ENCODE measurements around the gene BLACAT1. TPM values are rescaled to one million over a fixed set of nuclear protein-coding genes. Genes with fewer than 3 reads are reported as not detected.

Gene BLACAT1
- total RNA-seq, 1 experiment from 2014 or later: 0.31 TPM

DNA sequence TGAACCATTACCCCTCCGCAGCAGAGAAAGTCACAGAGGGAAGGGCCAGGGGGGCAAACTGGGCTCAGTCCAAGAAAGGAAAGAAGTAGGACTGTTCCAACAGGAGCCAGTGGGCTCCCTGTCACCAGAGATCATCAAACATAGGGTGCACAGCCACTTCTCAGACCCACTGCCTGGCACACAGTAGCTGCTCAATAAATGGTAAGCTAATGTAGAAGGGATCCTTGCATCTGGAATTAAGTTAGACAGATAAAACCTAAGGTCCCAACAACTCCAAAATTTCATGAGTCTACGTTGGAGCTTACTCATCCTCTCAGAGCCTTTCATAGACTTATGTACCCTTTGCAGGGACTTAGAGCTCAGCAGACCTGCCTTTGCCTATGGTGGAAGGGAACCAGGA is 3.5 kb downstream of the BLACAT1 start:
- ChIA-PET POLR2A (interaction anchor here (0.6 kb wide), 1 partner anchor 23 kb away, joined by 5 read pairs; no protein-coding TSS in a partner anchor), CTCF (no interaction called here)

DNA sequence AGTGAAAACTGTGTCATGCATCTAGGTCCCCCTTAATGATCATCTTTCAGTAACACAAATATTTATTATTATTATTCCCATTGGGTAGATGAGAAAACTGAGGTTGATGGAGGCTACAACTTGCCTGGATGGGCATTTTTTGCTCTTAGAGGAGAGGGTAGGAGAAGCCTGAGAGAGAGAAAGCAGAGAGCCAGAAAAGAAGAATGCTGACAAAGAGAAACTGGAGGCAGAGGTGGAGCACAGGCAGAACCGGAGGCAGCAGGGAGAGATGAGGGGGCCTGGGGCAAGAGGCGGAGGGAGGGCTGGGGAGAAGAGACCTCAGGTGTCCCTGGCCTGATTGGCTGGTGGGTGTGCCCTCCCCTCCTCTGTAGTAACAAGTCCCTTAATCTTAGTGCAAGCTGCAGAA is 4.1 kb downstream of the BLACAT1 start:
- peaks cover 13% of the 10 kb centered on the region for H3K4me1 ChIP-seq (ENCODE audit: control insufficient read depth, insufficient read depth, low read length)
- ATAC-seq: no peak
- no peak overlapping the region for H3K4me3 ChIP-seq (ENCODE audit: low read depth in 2 of 2, low read length in 2 of 2)
- no peak for DNase-seq (ENCODE audit: low read depth, low spot score)
- H3K27me3 ChIP-seq (ENCODE audit: control insufficient read depth, insufficient read depth, low read length): peaks cover 12% of the 10 kb centered on the region; the same call in 1 of the 2 replicates
- intact Hi-C loops (cut with micrococcal nuclease; ENCODE audit: unreplicated experiment) (no loop called here), in situ Hi-C loops (cut with HindIII; ENCODE audit: low pct_unique_long_range_greater_than_20kb, low sequenced_read_pairs) (no loop called here)
- TF ChIP-seq POLR2AphosphoS5 (IDR thresholded peaks at IDR 0.05; ENCODE audit: low read depth, low read length) (no peak), TCF7L2 (IDR thresholded peaks at IDR 0.05; ENCODE audit: low read depth, low read length) (no peak), SIN3A (IDR thresholded peaks at IDR 0.05; ENCODE audit: borderline replicate concordance, insufficient read depth, low read depth, low read length) (no peak)
- TF ChIP-seq, protein P1, sequence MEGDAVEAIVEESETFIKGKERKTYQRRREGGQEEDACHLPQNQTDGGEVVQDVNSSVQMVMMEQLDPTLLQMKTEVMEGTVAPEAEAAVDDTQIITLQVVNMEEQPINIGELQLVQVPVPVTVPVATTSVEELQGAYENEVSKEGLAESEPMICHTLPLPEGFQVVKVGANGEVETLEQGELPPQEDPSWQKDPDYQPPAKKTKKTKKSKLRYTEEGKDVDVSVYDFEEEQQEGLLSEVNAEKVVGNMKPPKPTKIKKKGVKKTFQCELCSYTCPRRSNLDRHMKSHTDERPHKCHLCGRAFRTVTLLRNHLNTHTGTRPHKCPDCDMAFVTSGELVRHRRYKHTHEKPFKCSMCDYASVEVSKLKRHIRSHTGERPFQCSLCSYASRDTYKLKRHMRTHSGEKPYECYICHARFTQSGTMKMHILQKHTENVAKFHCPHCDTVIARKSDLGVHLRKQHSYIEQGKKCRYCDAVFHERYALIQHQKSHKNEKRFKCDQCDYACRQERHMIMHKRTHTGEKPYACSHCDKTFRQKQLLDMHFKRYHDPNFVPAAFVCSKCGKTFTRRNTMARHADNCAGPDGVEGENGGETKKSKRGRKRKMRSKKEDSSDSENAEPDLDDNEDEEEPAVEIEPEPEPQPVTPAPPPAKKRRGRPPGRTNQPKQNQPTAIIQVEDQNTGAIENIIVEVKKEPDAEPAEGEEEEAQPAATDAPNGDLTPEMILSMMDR (IDR thresholded peaks at IDR 0.05): no peak
- TF ChIP-seq, protein P2, sequence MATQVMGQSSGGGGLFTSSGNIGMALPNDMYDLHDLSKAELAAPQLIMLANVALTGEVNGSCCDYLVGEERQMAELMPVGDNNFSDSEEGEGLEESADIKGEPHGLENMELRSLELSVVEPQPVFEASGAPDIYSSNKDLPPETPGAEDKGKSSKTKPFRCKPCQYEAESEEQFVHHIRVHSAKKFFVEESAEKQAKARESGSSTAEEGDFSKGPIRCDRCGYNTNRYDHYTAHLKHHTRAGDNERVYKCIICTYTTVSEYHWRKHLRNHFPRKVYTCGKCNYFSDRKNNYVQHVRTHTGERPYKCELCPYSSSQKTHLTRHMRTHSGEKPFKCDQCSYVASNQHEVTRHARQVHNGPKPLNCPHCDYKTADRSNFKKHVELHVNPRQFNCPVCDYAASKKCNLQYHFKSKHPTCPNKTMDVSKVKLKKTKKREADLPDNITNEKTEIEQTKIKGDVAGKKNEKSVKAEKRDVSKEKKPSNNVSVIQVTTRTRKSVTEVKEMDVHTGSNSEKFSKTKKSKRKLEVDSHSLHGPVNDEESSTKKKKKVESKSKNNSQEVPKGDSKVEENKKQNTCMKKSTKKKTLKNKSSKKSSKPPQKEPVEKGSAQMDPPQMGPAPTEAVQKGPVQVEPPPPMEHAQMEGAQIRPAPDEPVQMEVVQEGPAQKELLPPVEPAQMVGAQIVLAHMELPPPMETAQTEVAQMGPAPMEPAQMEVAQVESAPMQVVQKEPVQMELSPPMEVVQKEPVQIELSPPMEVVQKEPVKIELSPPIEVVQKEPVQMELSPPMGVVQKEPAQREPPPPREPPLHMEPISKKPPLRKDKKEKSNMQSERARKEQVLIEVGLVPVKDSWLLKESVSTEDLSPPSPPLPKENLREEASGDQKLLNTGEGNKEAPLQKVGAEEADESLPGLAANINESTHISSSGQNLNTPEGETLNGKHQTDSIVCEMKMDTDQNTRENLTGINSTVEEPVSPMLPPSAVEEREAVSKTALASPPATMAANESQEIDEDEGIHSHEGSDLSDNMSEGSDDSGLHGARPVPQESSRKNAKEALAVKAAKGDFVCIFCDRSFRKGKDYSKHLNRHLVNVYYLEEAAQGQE (IDR thresholded peaks at IDR 0.05; ENCODE audit: insufficient read depth in 1 of 2, low read depth in 2 of 2, low read length in 1 of 2): no peak
- BruUV-seq (replicated peaks): no TSS peak
- no peak overlapping the region for H3K27ac ChIP-seq (ENCODE audit: low read length)
- CTCF ChIA-PET: no interaction called here
- H3K36me3 ChIP-seq (ENCODE audit: control insufficient read depth, insufficient read depth, low read length): no peaks in the 10 kb centered on the region
- POLR2A ChIA-PET: no interaction called here
- H3K9me3 ChIP-seq (ENCODE audit: control insufficient read depth, insufficient read depth, low read depth, low read length): no peaks in the 10 kb centered on the region

More for the DNA sequence above, 3.5 kb downstream of the BLACAT1 start:
- Histone ChIP-seq H3K27me3 (ENCODE audit: control insufficient read depth, insufficient read depth, low read length) (peaks cover 12% of the 10 kb centered on the region; the same call in 1 of the 2 replicates), H3K9me3 (ENCODE audit: control insufficient read depth, insufficient read depth, low read depth, low read length) (no peaks in the 10 kb centered on the region), H3K4me1 (ENCODE audit: control insufficient read depth, insufficient read depth, low read length) (peaks cover 13% of the 10 kb centered on the region), H3K36me3 (ENCODE audit: control insufficient read depth, insufficient read depth, low read length) (no peaks in the 10 kb centered on the region), H3K27ac (ENCODE audit: low read length) (no peak overlapping the region), H3K4me3 (ENCODE audit: low read depth in 2 of 2, low read length in 2 of 2) (no peak overlapping the region)
- BruUV-seq (replicated peaks): no TSS peak
- intact Hi-C loops (cut with micrococcal nuclease; ENCODE audit: unreplicated experiment): no loop called here
- in situ Hi-C loops (cut with HindIII; ENCODE audit: low pct_unique_long_range_greater_than_20kb, low sequenced_read_pairs): no loop called here
- ATAC-seq: no peak
- TF ChIP-seq, protein P1 (IDR thresholded peaks at IDR 0.05): no peak
- TF ChIP-seq, protein P2 (IDR thresholded peaks at IDR 0.05; ENCODE audit: insufficient read depth in 1 of 2, low read depth in 2 of 2, low read length in 1 of 2): no peak
- no peak for TF ChIP-seq SIN3A (IDR thresholded peaks at IDR 0.05; ENCODE audit: borderline replicate concordance, insufficient read depth, low read depth, low read length)
- TF ChIP-seq TCF7L2 (IDR thresholded peaks at IDR 0.05; ENCODE audit: low read depth, low read length): no peak
- no peak for TF ChIP-seq POLR2AphosphoS5 (IDR thresholded peaks at IDR 0.05; ENCODE audit: low read depth, low read length)
- no peak for DNase-seq (ENCODE audit: low read depth, low spot score)

Measured in Panc1 (cell line).